ENCODE results near the gene CD36. TPM values are rescaled to one million over a fixed set of nuclear protein-coding genes. Genes with fewer than 3 reads are reported as not detected.

The CD36 gene
- total RNA-seq: 22.8 and 39.8 TPM in 2 replicates

DNA sequence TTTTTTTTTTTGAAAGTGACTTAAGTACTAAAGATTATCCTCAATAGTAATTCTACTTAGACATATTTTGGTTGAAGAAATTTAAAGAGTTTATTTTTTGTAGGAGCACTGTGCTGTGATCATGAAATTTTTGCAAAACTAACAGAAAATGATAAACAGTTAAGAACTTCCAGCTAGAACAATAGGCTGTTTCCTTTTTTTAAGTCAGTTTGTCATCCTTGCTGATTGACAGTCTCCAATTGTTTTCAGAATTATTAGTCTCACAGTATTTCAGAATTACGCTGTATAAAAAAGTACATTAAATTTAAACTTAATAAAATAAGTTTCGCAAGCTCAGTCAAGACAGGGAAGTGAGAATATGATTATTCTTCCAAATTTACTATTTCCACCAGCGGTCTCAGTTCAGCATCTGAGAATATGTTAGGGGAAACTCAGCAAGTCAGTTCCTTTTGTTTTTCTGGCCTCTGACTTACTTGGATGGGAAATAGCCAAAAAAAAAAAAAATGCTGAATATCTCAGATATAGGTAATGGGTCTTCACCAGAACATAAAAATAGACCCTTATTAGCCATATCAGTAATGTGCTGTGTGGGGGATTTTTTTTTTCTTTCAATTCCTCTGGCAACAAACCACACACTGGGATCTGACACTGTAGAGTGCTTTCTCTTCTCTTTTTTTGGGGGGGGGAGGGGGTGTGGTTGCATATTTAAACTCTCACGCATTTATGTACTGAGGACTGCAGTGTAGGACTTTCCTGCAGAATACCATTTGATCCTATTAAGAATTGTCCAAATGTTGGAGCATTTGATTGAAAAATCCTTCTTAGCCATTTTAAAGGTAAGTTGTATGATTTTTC is at the start of gene CD36:
TSS of gene CD36 (plus strand) at position 732 of the 855 bp plus-strand sequence. CDS start 8,099 bp downstream, outside the sequence.
- Histone ChIP-seq H3K36me3 (ENCODE audit: insufficient read depth, low read length) (no peaks in the 10 kb centered on the region), H3K4me1 (ENCODE audit: insufficient read depth, low read length) (peaks cover 20% of the 10 kb centered on the region), H2AFZ (ENCODE audit: low read length) (peak within 1 kb of the TSS; percentile 38), H3K4me3 (ENCODE audit: insufficient read depth, low read length) (no peak within 1 kb of the TSS), H4K20me1 (ENCODE audit: insufficient read depth, low read length) (no peaks in the 10 kb centered on the region), H3K27me3 (ENCODE audit: insufficient read depth, low read length) (no peaks in the 10 kb centered on the region), H3K9me3 (ENCODE audit: low read depth, low read length) (no peaks in the 10 kb centered on the region), H3K79me2 (ENCODE audit: insufficient read depth, low read length) (no peaks in the 10 kb centered on the region), H3K27ac (ENCODE audit: low read depth, low read length) (no peak within 1 kb of the TSS), H3K4me2 (ENCODE audit: insufficient read depth, low read length) (no peak within 1 kb of the TSS)
- DNase-seq (ENCODE audit: insufficient read length, low spot score, missing footprints): no peak
- TF ChIP-seq, protein P1, sequence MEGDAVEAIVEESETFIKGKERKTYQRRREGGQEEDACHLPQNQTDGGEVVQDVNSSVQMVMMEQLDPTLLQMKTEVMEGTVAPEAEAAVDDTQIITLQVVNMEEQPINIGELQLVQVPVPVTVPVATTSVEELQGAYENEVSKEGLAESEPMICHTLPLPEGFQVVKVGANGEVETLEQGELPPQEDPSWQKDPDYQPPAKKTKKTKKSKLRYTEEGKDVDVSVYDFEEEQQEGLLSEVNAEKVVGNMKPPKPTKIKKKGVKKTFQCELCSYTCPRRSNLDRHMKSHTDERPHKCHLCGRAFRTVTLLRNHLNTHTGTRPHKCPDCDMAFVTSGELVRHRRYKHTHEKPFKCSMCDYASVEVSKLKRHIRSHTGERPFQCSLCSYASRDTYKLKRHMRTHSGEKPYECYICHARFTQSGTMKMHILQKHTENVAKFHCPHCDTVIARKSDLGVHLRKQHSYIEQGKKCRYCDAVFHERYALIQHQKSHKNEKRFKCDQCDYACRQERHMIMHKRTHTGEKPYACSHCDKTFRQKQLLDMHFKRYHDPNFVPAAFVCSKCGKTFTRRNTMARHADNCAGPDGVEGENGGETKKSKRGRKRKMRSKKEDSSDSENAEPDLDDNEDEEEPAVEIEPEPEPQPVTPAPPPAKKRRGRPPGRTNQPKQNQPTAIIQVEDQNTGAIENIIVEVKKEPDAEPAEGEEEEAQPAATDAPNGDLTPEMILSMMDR (IDR thresholded peaks at IDR 0.05; ENCODE audit: extremely low read depth, low read depth, low read length): no peak

DNA sequence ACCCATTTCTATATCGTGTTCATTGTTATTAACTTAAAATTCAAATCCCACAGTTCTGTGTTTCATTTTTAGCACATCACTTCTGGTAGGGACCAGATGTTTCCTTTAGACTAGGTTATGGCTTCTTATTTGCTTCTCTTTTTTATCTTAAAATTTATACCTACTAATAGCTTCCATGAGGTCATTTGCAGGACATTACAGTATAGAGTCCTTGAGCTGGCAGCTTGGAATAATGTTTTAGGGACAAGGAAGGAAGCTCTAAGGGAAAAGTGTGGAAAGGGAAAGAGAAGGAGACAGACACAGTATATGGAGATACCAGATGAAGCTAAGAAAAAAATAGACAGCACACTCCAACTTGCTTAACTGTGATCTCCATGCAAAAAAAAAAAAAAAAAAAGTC is 48.8 kb upstream of the CD36 start:
- H3K36me3 ChIP-seq (ENCODE audit: insufficient read depth, low read length): no peaks in the 10 kb centered on the region
- no peak overlapping the region for H2AFZ ChIP-seq (ENCODE audit: low read length)
- H3K9me3 ChIP-seq (ENCODE audit: low read depth, low read length): no peaks in the 10 kb centered on the region
- H4K20me1 ChIP-seq (ENCODE audit: insufficient read depth, low read length): no peaks in the 10 kb centered on the region
- H3K4me3 ChIP-seq (ENCODE audit: insufficient read depth, low read length): no peak overlapping the region
- no peak overlapping the region for H3K27ac ChIP-seq (ENCODE audit: low read depth, low read length)
- TF ChIP-seq, protein P1 (IDR thresholded peaks at IDR 0.05; ENCODE audit: extremely low read depth, low read depth, low read length): no peak
- no peaks in the 10 kb centered on the region for H3K79me2 ChIP-seq (ENCODE audit: insufficient read depth, low read length)
- peaks cover 4% of the 10 kb centered on the region for H3K4me1 ChIP-seq (ENCODE audit: insufficient read depth, low read length)
- no peaks in the 10 kb centered on the region for H3K27me3 ChIP-seq (ENCODE audit: insufficient read depth, low read length)
- DNase-seq (ENCODE audit: insufficient read length, low spot score, missing footprints): no peak
- no peak overlapping the region for H3K4me2 ChIP-seq (ENCODE audit: insufficient read depth, low read length)

DNA sequence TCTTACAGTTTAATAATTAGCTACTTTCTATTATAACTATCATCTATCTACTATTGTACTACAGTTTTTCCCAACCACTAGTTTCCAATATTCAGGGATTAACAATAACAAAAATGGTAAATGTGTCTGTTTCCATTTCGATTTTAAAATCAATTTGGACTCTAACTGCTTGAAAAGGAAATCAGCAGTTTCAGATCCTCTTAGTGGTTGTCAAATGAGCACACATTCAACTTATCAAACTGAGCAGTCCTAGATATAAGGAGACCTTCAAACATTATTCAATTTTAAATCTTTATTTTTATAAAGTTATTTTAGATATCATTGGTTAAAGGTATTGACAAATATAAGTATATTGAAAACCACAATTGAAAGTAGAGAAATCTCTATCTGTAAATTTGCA is 46.8 kb upstream of the CD36 start:
- Histone ChIP-seq H2AFZ (ENCODE audit: low read length) (no peak overlapping the region), H4K20me1 (ENCODE audit: insufficient read depth, low read length) (no peaks in the 10 kb centered on the region), H3K27me3 (ENCODE audit: insufficient read depth, low read length) (no peaks in the 10 kb centered on the region), H3K4me1 (ENCODE audit: insufficient read depth, low read length) (no peaks in the 10 kb centered on the region), H3K79me2 (ENCODE audit: insufficient read depth, low read length) (no peaks in the 10 kb centered on the region), H3K36me3 (ENCODE audit: insufficient read depth, low read length) (no peaks in the 10 kb centered on the region), H3K4me2 (ENCODE audit: insufficient read depth, low read length) (no peak overlapping the region), H3K9me3 (ENCODE audit: low read depth, low read length) (no peaks in the 10 kb centered on the region), H3K27ac (ENCODE audit: low read depth, low read length) (no peak overlapping the region), H3K4me3 (ENCODE audit: insufficient read depth, low read length) (no peak overlapping the region)
- no peak for DNase-seq (ENCODE audit: insufficient read length, low spot score, missing footprints)
- TF ChIP-seq, protein P1 (IDR thresholded peaks at IDR 0.05; ENCODE audit: extremely low read depth, low read depth, low read length): no peak

DNA sequence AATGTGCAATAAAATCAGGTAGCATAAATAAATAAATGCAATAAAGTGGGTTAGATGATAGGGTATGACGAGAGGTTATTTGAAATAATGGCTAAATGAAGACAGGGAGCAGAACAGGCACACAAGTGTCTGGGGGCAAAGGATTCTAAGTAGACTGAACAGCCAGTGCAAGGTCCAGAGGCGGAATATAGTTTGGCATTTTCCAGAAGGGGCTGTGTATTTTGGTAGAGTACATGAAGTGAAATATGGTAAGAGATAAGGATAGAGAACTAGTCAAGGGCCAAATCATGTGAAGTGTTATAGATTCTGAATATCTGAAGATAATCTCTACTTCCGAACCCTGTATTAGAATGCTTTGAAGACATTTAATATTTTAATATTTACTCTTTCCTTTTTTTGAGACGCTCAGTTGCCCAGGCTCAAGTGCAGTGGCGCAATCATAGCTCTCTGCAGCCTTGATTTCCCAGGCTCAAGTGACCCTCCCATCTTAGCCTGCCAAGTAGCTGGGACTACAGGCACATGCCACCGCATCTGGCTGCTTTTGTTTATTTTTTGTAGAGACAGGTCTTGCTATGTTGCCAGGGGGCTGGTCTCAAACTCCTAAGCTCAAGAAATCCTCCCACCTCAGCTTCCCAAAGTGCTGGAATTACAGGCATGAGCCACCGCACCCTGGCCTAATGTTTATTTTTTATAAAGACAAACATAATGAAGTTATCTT is 44.4 kb upstream of the CD36 start:
- no peaks in the 10 kb centered on the region for H3K27me3 ChIP-seq (ENCODE audit: insufficient read depth, low read length)
- H4K20me1 ChIP-seq (ENCODE audit: insufficient read depth, low read length): no peaks in the 10 kb centered on the region
- no peak overlapping the region for H3K4me2 ChIP-seq (ENCODE audit: insufficient read depth, low read length)
- H3K9me3 ChIP-seq (ENCODE audit: low read depth, low read length): no peaks in the 10 kb centered on the region
- no peak overlapping the region for H3K27ac ChIP-seq (ENCODE audit: low read depth, low read length)
- no peaks in the 10 kb centered on the region for H3K79me2 ChIP-seq (ENCODE audit: insufficient read depth, low read length)
- peak overlapping the region; percentile 77 for H2AFZ ChIP-seq (ENCODE audit: low read length)
- DNase-seq (ENCODE audit: insufficient read length, low spot score, missing footprints): no peak
- TF ChIP-seq, protein P1 (IDR thresholded peaks at IDR 0.05; ENCODE audit: extremely low read depth, low read depth, low read length): no peak
- no peaks in the 10 kb centered on the region for H3K4me1 ChIP-seq (ENCODE audit: insufficient read depth, low read length)
- H3K36me3 ChIP-seq (ENCODE audit: insufficient read depth, low read length): no peaks in the 10 kb centered on the region
- H3K4me3 ChIP-seq (ENCODE audit: insufficient read depth, low read length): no peak overlapping the region

Data from osteoblast (primary cell).